ENCODE measurements around the gene PRR14L. TPM values are rescaled to one million over a fixed set of nuclear protein-coding genes. Genes with fewer than 3 reads are reported as not detected.

The PRR14L gene
- total and polyA plus RNA-seq, 2 experiments from 2014 or later: 7.6 to 15.2 TPM

- Histone ChIP-seq H3K36me3 (ENCODE audit: low read depth) (peaks cover 5% of the 10 kb centered on the region; the same call in 1 of the 2 replicates), H3K4me3 (0 out of 2 replicates have a peak overlapping the region, but pooled peaks have one; percentile 7), H3K4me1 (ENCODE audit: insufficient read depth) (peaks cover 52% of the 10 kb centered on the region), H3K9me2 (ENCODE audit: insufficient read depth) (no peaks in the 10 kb centered on the region), H3K4me2 (ENCODE audit: unreplicated experiment) (peak overlapping the region; percentile 61), H3K9ac (peak overlapping the region; percentile 84), H3K9me3 (ENCODE audit: low read depth) (no peaks in the 10 kb centered on the region), H3K27me3 (replicated peaks; ENCODE audit: insufficient read depth) (no peaks in the 10 kb centered on the region), H2AFZ (no peak overlapping the region), H3K79me2 (ENCODE audit: insufficient read depth) (peaks cover 57% of the 10 kb centered on the region), H3K27ac (peak overlapping the region; percentile 99), H3F3A (ENCODE audit: insufficient read depth) (peaks cover 51% of the 10 kb centered on the region), H4K20me1 (ENCODE audit: insufficient read depth) (no peaks in the 10 kb centered on the region)
- in situ Hi-C loops (cut with MboI): no loop called here
- DNase-seq: peak; percentile 95
- TF ChIP-seq EZH2 (IDR thresholded peaks at IDR 0.05; ENCODE audit: insufficient read depth, poor library complexity, severe bottlenecking) (no peak), EZH2phosphoT487 (IDR thresholded peaks at IDR 0.05; ENCODE audit: insufficient read depth, low read depth) (peak; percentile 93)
- WGBS, 2 experiments (ENCODE audit: low coverage in 1 of 2, low lambda C conversion rate in 2 of 2, missing lambda C conversion rate in 2 of 2): 12 to 24% methylated on average over 6 of the region's 6 CpGs
Measured at GRCh38 chr22:31646186-31647019, 103.5 kb downstream of the PRR14L start.

GRCh38 chr22:31639436-31640039 is 110.4 kb downstream of the PRR14L start:
- DNase-seq: no peak
- Histone ChIP-seq H3F3A (ENCODE audit: insufficient read depth) (peaks cover 6% of the 10 kb centered on the region), H3K9me3 (ENCODE audit: low read depth) (no peaks in the 10 kb centered on the region), H4K20me1 (ENCODE audit: insufficient read depth) (no peaks in the 10 kb centered on the region), H3K9ac (no peak overlapping the region), H3K79me2 (ENCODE audit: insufficient read depth) (peaks cover 89% of the 10 kb centered on the region), H3K27ac (no peak overlapping the region), H3K9me2 (ENCODE audit: insufficient read depth) (no peaks in the 10 kb centered on the region), H3K36me3 (ENCODE audit: low read depth) (peaks cover 3% of the 10 kb centered on the region; the same call in 1 of the 2 replicates), H3K27me3 (replicated peaks; ENCODE audit: insufficient read depth) (no peaks in the 10 kb centered on the region), H2AFZ (no peak overlapping the region), H3K4me2 (ENCODE audit: unreplicated experiment) (no peak overlapping the region), H3K4me3 (no peak overlapping the region), H3K4me1 (ENCODE audit: insufficient read depth) (no peaks in the 10 kb centered on the region)
- in situ Hi-C loops (cut with MboI): no loop called here
- no peak for TF ChIP-seq EZH2phosphoT487 (IDR thresholded peaks at IDR 0.05; ENCODE audit: insufficient read depth, low read depth)
- no peak for TF ChIP-seq EZH2 (IDR thresholded peaks at IDR 0.05; ENCODE audit: insufficient read depth, poor library complexity, severe bottlenecking)
- 97 to 98% methylated on average over 4 of the region's 4 CpGs for WGBS, 2 experiments (ENCODE audit: low coverage in 1 of 2, low lambda C conversion rate in 2 of 2, missing lambda C conversion rate in 2 of 2)

GRCh38 chr22:31637891-31638618 is 111.9 kb downstream of the PRR14L start:
- Histone ChIP-seq H3K4me1 (ENCODE audit: insufficient read depth) (no peaks in the 10 kb centered on the region), H3K9ac (no peak overlapping the region), H3K27ac (no peak overlapping the region), H3K4me3 (no peak overlapping the region), H2AFZ (no peak overlapping the region), H3K36me3 (ENCODE audit: low read depth) (peaks cover 3% of the 10 kb centered on the region; the same call in 1 of the 2 replicates), H3K4me2 (ENCODE audit: unreplicated experiment) (no peak overlapping the region), H3K79me2 (ENCODE audit: insufficient read depth) (peaks cover 93% of the 10 kb centered on the region), H3K27me3 (replicated peaks; ENCODE audit: insufficient read depth) (no peaks in the 10 kb centered on the region), H4K20me1 (ENCODE audit: insufficient read depth) (no peaks in the 10 kb centered on the region), H3F3A (ENCODE audit: insufficient read depth) (no peaks in the 10 kb centered on the region; the same call in 1 of the 2 replicates), H3K9me3 (ENCODE audit: low read depth) (no peaks in the 10 kb centered on the region), H3K9me2 (ENCODE audit: insufficient read depth) (no peaks in the 10 kb centered on the region)
- WGBS, 2 experiments (ENCODE audit: low coverage in 1 of 2, low lambda C conversion rate in 2 of 2, missing lambda C conversion rate in 2 of 2): 75 to 76% methylated on average over 15 of the region's 15 CpGs
- TF ChIP-seq EZH2phosphoT487 (IDR thresholded peaks at IDR 0.05; ENCODE audit: insufficient read depth, low read depth): no peak
- no peak for DNase-seq
- in situ Hi-C loops (cut with MboI): no loop called here

- Histone ChIP-seq H3K4me2 (ENCODE audit: unreplicated experiment) (no peak overlapping the region), H4K20me1 (ENCODE audit: insufficient read depth) (no peaks in the 10 kb centered on the region), H2AFZ (no peak overlapping the region), H3K79me2 (ENCODE audit: insufficient read depth) (peaks cover 93% of the 10 kb centered on the region), H3K4me1 (ENCODE audit: insufficient read depth) (no peaks in the 10 kb centered on the region), H3K36me3 (ENCODE audit: low read depth) (peaks cover 3% of the 10 kb centered on the region; the same call in 1 of the 2 replicates), H3K9ac (no peak overlapping the region), H3F3A (ENCODE audit: insufficient read depth) (no peaks in the 10 kb centered on the region; the same call in 1 of the 2 replicates), H3K27ac (no peak overlapping the region), H3K9me3 (ENCODE audit: low read depth) (no peaks in the 10 kb centered on the region), H3K9me2 (ENCODE audit: insufficient read depth) (no peaks in the 10 kb centered on the region), H3K4me3 (no peak overlapping the region), H3K27me3 (replicated peaks; ENCODE audit: insufficient read depth) (no peaks in the 10 kb centered on the region)
- TF ChIP-seq EZH2phosphoT487 (IDR thresholded peaks at IDR 0.05; ENCODE audit: insufficient read depth, low read depth) (no peak), EZH2 (IDR thresholded peaks at IDR 0.05; ENCODE audit: insufficient read depth, poor library complexity, severe bottlenecking) (no peak)
- DNase-seq: no peak
- 83 to 85% methylated on average over 10 of the region's 10 CpGs for WGBS, 2 experiments (ENCODE audit: low coverage in 1 of 2, low lambda C conversion rate in 2 of 2, missing lambda C conversion rate in 2 of 2)
- in situ Hi-C loops (cut with MboI): no loop called here
Measured at GRCh38 chr22:31637447-31637890, 112.5 kb downstream of the PRR14L start.

All from GM23248 (cell line).